Right lobe of liver (tissue), 6 donors: ENCODE measurements around the gene PDE1C. TPM values are rescaled to one million over a fixed set of nuclear protein-coding genes. Genes with fewer than 3 reads are reported as not detected.

Experiments
- ATAC-seq, 4 donors: fragments of 200-7000 bp; cut with Tn5 transposase; one replicate each; pipeline ENCODE4 v1.9.1; 2020; ENCODE audit warnings: mild to moderate bottlenecking in 4 of 4, moderate library complexity in 4 of 4
- DNase-seq, 3 donors: peaks; one replicate each; pipeline ENCODE4 v3.0.0-alpha.2; 2020
- H3K27ac ChIP-seq, 3 donors: fragments of 200-600 bp; one replicate each; pipeline ENCODE4 v1.8.0; 2022
- H3K27me3 ChIP-seq, 2 donors: fragments of 200-600 bp; one replicate each; pipeline ENCODE4 v1.8.0; 2022
- H3K36me3 ChIP-seq, 4 donors: fragments of 200-600 bp; sonication (generic) in 1 of 4; one replicate each; pipeline versions ENCODE4 v1.5.1 to v1.8.0; 2017 to 2022; ENCODE audit warnings: control low read depth in 1 of 4
- H3K4me1 ChIP-seq, 4 donors: fragments of 200-600 bp; sonication (generic) in 1 of 4; one replicate each; pipeline versions ENCODE4 v1.5.1 to v1.8.0; 2017 to 2022; ENCODE audit warnings: control low read depth in 1 of 4
- H3K4me3 ChIP-seq, 3 donors: fragments of 200-600 bp; one replicate each; pipeline ENCODE4 v1.8.0; 2022
- H3K9me3 ChIP-seq, 4 donors: fragments of 200-600 bp; sonication (generic) in 1 of 4; one replicate each; pipeline versions ENCODE4 v1.5.1 to v1.8.0; 2017 to 2022; ENCODE audit warnings: control low read depth in 1 of 4
- POLR2A ChIP-seq: fragments of 450-650 bp; IDR thresholded peaks from one replicate; pipeline ENCODE4 v1.6.1; 2017; ENCODE audit warnings: antibody characterized with exemption, mild to moderate bottlenecking
- WGBS: methylation state at CpG from one replicate; pipeline ENCODE4 v1.1.6; 2018; ENCODE audit warnings: low coverage, low lambda C conversion rate; ENCODE audit not compliant: insufficient coverage; ENCODE audit errors: missing lambda C conversion rate; 5-methylcytosine and 5-hydroxymethylcytosine counted together
- intact Hi-C, 2 donors: fragments of 100-400 bp; cut with DNase I; formaldehyde crosslinking; loops; one replicate each; pipeline versions ENCODE4 v1.11.2 to v1.14.1; 2022
- total RNA-seq, 6 experiments: library from RNA; depleted of rRNA in 2 of 6; stranded (reverse); fragments of >200 nt in 2 of 6; fragmentation: NEBNext Ultra II Directional in 3 of 6; extraction: Animal tissue kit (Norgen Biotek cat#: 25700) in 3 of 6; gene quantifications; one replicate each; pipeline versions ENCODE4 v1.1.0 to v1.2.4, GENCODE V29; 2016 to 2023
- TF ChIP-seq, protein P1 (sequence below), 4 donors: fragments of 200-600 bp in 3 of 4; fragments of 450-650 bp in 1 of 4; IDR thresholded peaks; one replicate each; pipeline versions ENCODE4 v1.5.1 to v1.8.0; 2016 to 2022; ENCODE audit warnings: antibody characterized with exemption in 4 of 4, mild to moderate bottlenecking in 2 of 4
- donor health status: DM: no; HTN: yes; CAD: no.
- donor health status: DM: no; HTN: no; CAD: no.
- donor health status: DM: no; HTN: no; CAD: no.
- donor health status: DM: no; HTN: yes; CAD: no.
- donor health status: DM: no; HTN: yes; CAD: no.

PDE1C gene
- total RNA-seq, 6 experiments from 2014 or later, result 0.02 TPM; not detected in 5

DNA sequence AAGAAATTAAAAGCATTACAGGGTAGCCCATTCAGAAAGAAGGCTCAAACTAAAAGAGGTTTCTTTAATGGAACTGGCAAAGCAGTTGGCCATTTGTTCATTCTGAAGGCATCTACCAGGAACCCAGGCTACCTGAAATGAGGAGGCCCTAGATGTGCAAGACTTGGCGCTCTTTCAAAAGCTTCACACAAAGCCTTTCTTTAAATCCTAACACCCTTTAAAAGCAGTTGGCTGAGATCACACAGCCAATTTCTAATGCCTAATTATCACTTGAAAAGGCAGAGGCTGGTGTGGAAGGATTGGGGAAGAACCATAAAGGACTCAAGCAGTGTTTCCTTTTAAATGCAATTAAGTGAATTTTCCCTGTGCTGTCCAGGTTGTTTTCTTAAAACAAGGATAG, 360.0 kb downstream of the PDE1C start:
- no peak for ATAC-seq
- WGBS, result 78% methylated on average over 1 of the region's 1 CpG
- Histone ChIP-seq H3K9me3 (no peaks in the 10 kb centered on the region), H3K27ac (no peak overlapping the region), H3K4me3 (no peak overlapping the region), H3K27me3 (no peaks in the 10 kb centered on the region), H3K36me3 (no peaks in the 10 kb centered on the region), H3K4me1 (no peaks in the 10 kb centered on the region)
- no peak for DNase-seq
- TF ChIP-seq, protein P1, sequence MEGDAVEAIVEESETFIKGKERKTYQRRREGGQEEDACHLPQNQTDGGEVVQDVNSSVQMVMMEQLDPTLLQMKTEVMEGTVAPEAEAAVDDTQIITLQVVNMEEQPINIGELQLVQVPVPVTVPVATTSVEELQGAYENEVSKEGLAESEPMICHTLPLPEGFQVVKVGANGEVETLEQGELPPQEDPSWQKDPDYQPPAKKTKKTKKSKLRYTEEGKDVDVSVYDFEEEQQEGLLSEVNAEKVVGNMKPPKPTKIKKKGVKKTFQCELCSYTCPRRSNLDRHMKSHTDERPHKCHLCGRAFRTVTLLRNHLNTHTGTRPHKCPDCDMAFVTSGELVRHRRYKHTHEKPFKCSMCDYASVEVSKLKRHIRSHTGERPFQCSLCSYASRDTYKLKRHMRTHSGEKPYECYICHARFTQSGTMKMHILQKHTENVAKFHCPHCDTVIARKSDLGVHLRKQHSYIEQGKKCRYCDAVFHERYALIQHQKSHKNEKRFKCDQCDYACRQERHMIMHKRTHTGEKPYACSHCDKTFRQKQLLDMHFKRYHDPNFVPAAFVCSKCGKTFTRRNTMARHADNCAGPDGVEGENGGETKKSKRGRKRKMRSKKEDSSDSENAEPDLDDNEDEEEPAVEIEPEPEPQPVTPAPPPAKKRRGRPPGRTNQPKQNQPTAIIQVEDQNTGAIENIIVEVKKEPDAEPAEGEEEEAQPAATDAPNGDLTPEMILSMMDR (IDR thresholded peaks at IDR 0.05), result no peak
- no peak for TF ChIP-seq POLR2A
- intact Hi-C loops, result no loop called here

- intact Hi-C loops, result no loop called here
- WGBS, result 22% methylated on average over 5 of the region's 5 CpGs
These were observed 363.1 kb downstream of the PDE1C start for GRCh38 chr7:31707089-31707488.

GRCh38 chr7:31705377-31705776, 364.8 kb downstream of the PDE1C start:
- H3K27ac ChIP-seq, result no peak overlapping the region
- H3K36me3 ChIP-seq, result no peaks in the 10 kb centered on the region
- no peak overlapping the region for H3K4me3 ChIP-seq
- DNase-seq (no peak), ATAC-seq (no peak)
- TF ChIP-seq POLR2A, result no peak
- TF ChIP-seq, protein P1 (IDR thresholded peaks at IDR 0.05), result no peak
- no peaks in the 10 kb centered on the region for H3K27me3 ChIP-seq
- no peaks in the 10 kb centered on the region for H3K4me1 ChIP-seq
- intact Hi-C loops, result no loop called here
- no peaks in the 10 kb centered on the region for H3K9me3 ChIP-seq
- WGBS, result 60% methylated on average over 3 of the region's 3 CpGs

More at GRCh38 chr7:31707089-31707488, 363.1 kb downstream of the PDE1C start:
- ATAC-seq (no peak), DNase-seq (no peak)
- TF ChIP-seq, protein P1 (IDR thresholded peaks at IDR 0.05), result no peak
- TF ChIP-seq POLR2A, result no peak
- no peak overlapping the region for H3K4me3 ChIP-seq
- no peaks in the 10 kb centered on the region for H3K36me3 ChIP-seq
- no peak overlapping the region for H3K27ac ChIP-seq
- no peaks in the 10 kb centered on the region for H3K27me3 ChIP-seq
- H3K9me3 ChIP-seq, result no peaks in the 10 kb centered on the region
- H3K4me1 ChIP-seq, result no peaks in the 10 kb centered on the region

DNA sequence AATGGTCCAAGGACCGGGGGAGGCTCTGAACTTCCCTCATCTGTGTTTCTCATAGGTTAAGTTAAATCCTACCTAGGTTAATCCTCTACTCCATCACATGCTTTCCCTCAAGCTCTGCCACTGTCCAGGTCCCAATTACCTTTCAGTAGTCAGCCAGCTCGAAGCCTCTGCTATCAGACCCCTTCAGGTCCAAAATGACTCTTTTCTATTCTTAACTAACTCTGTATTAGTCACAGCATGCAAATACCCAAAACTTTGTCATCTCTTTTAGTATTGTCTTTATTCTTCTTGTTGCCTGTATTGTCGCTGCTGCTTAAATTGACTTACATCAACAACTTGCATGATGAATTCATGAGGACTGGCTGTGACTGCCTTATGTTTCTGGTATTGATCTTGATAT, 367.9 kb downstream of the PDE1C start:
- H3K4me3 ChIP-seq, result no peak overlapping the region
- H3K36me3 ChIP-seq, result no peaks in the 10 kb centered on the region
- ATAC-seq (no peak), DNase-seq (no peak)
- H3K27me3 ChIP-seq, result no peaks in the 10 kb centered on the region
- 28% methylated on average over 3 of the region's 3 CpGs for WGBS
- no peak for TF ChIP-seq POLR2A
- TF ChIP-seq, protein P1 (IDR thresholded peaks at IDR 0.05), result no peak
- H3K4me1 ChIP-seq, result no peaks in the 10 kb centered on the region
- intact Hi-C loops, result no loop called here
- H3K9me3 ChIP-seq, result no peaks in the 10 kb centered on the region
- H3K27ac ChIP-seq, result no peak overlapping the region
